ENCODE data around the gene MOV10. TPM values are rescaled to one million over a fixed set of nuclear protein-coding genes. Genes with fewer than 3 reads are reported as not detected.
A peak's percentile ranks its signal among the peaks of the same experiment; 100 is the strongest.

The MOV10 gene
- total and polyA plus RNA-seq, 2 of the 13 experiments (the other 11 are each of a cell fraction or from before 2014, with no cell fraction given), result 56.4 to 58.2 TPM

GRCh38 chr1:112674440-112674985 lies at the start of gene MOV10 (continued):
- TF ChIP-seq ZXDC (CRISPR knock-in tag; IDR thresholded peaks at IDR 0.05) (no peak), AKAP8 (CRISPR knock-in tag; IDR thresholded peaks at IDR 0.05) (0 out of 2 replicates have a peak, but pooled peaks have one; percentile 11), POLR2A (IDR thresholded peaks at IDR 0.05; ENCODE audit: insufficient read depth in 1 of 2, low read depth in 2 of 2, low read length in 2 of 2) (peak in 1 of 2 experiments; percentile 75; a peak in 3 of 4 replicates), ARHGAP35 (CRISPR knock-in tag; IDR thresholded peaks at IDR 0.05; ENCODE audit: borderline replicate concordance) (peak; percentile 7; the same call in 1 of the 2 replicates), KDM2A (CRISPR knock-in tag; IDR thresholded peaks at IDR 0.05; ENCODE audit: borderline replicate concordance, low read depth) (peak; percentile 98), EP300 (IDR thresholded peaks at IDR 0.05; ENCODE audit: low read depth in 2 of 2, low read length in 2 of 2) (0 out of 4 replicates have a peak, but pooled peaks of 1 of the 2 experiments have one; percentile 16), EP300 (CRISPR knock-in tag; IDR thresholded peaks at IDR 0.05; ENCODE audit: borderline replicate concordance) (no peak), ZNF446 (CRISPR knock-in tag; IDR thresholded peaks at IDR 0.05) (no peak), NCOR1 (IDR thresholded peaks at IDR 0.05; ENCODE audit: borderline replicate concordance, low read length) (no peak), SOX5 (CRISPR knock-in tag; IDR thresholded peaks at IDR 0.05; ENCODE audit: borderline replicate concordance) (no peak), MBD4 (IDR thresholded peaks at IDR 0.05; ENCODE audit: borderline replicate concordance, low read length) (no peak), HOXD1 (CRISPR knock-in tag; IDR thresholded peaks at IDR 0.05) (peak; percentile 29; the same call in 1 of the 2 replicates), ZNF557 (CRISPR knock-in tag; IDR thresholded peaks at IDR 0.05) (no peak), ZNF263 (CRISPR knock-in tag; IDR thresholded peaks at IDR 0.05) (peak; percentile 23), SP2 (CRISPR knock-in tag; IDR thresholded peaks at IDR 0.05) (0 out of 2 replicates have a peak, but pooled peaks have one; percentile 27), ZNF138 (CRISPR knock-in tag; IDR thresholded peaks at IDR 0.05; ENCODE audit: low read depth) (0 out of 2 replicates have a peak, but pooled peaks have one; percentile 7), ZBTB42 (CRISPR knock-in tag; IDR thresholded peaks at IDR 0.05) (0 out of 2 replicates have a peak, but pooled peaks have one; percentile 27), ZSCAN31 (CRISPR knock-in tag; IDR thresholded peaks at IDR 0.05; ENCODE audit: low read depth) (no peak), MIER3 (CRISPR knock-in tag; IDR thresholded peaks at IDR 0.05; ENCODE audit: borderline replicate concordance) (no peak), AGO1 (IDR thresholded peaks at IDR 0.05; ENCODE audit: low read depth, low read length, poor library complexity, severe bottlenecking) (peak; percentile 58), FOXM1 (CRISPR knock-in tag; IDR thresholded peaks at IDR 0.05) (no peak), NFAT5 (CRISPR knock-in tag; IDR thresholded peaks at IDR 0.05) (0 out of 2 replicates have a peak, but pooled peaks have one; percentile 66), POLR2G (IDR thresholded peaks at IDR 0.05; ENCODE audit: low read depth, low read length) (peak; percentile 78), THAP11 (CRISPR knock-in tag; IDR thresholded peaks at IDR 0.05) (no peak)
